Fibroblast of skin of right biceps (primary cell): ENCODE data around the gene SFT2D3.

Experiments
- DNase-seq: peaks from one replicate; pipeline ENCODE4 v3.0.0-alpha.2; 2013

SFT2D3 gene, protein sequence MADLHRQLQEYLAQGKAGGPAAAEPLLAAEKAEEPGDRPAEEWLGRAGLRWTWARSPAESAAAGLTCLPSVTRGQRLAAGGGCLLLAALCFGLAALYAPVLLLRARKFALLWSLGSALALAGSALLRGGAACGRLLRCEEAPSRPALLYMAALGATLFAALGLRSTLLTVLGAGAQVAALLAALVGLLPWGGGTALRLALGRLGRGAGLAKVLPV

DNA sequence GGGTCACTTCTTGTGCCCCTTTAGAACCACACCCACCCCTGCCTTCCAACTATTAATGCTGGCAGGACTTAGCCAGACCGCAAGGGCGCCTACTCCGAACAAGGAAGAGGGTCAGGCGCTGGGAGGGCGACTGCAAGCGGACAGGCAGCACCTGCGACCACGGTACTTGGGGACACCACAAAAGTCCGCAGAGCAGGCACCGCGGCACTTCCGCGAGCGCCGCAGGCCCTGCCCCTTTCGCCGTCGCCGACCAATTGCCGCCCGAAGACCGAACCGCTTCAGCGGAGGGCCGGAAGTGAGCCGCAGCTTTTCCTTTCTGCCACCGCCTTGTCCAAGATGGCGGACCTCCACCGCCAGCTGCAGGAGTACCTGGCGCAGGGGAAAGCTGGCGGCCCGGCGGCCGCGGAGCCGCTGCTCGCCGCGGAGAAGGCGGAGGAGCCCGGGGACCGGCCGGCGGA, at the start of gene SFT2D3:
SFT2D3 (plus strand) TSS at position 305 of the 458 bp plus-strand sequence; CDS start at position 337, 32 bp downstream.
- peak; percentile 90 for DNase-seq

DNA sequence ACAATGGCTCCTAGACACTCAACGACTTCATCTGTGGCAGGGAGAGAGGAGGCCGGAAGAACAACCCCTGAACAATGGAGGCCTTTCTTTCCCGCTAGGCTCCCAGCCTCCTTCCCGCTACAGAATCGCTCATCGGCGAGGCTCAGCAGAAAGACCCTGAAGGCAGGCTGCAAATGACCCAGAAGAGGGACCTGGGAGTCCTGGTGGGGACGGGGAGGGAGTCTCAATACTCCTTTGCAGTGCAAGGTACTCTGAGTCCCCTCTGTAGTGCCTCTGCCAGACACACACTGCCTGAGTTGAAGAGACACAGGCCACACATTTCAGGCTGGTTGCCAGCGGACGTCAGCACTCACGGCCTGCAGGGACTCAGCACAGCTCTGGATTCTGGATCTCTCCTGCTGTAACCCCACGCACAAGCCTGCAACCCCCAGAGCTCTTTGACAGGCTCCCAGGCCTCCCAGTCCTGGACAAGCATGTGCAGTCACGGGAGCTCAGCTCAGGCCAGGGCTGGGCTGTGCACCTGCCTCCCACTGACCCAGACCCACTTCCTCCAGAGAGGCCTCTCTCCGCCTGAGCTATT, 49.2 kb upstream of the SFT2D3 start:
- DNase-seq: no peak

DNA sequence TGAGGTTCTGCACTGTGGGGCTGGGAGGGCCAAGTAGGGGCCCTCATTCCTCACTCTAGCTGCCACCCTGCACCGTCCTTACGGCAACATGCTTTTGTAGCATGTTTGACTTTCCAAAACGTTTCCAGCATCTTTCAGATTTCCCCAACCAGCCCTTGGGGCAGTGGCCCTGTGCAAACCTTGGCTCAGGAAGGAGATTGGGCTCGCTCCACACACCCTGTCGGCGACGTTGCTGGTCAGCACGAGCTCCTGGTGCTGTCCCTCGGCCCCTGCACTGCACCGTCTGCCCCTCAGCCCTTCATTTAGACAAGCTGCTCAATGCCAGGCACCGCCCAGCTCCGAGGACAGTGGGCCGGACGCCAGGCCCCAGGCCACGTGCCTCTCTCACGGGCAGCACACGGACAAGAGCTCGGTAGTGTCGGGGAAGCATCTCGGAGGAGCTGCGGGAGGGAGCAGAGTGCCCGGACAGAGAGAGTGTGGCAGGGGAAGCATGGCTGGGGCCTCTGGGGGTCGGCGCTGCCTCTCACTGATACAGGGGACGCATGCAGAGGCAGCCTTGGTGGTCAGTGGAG, 48.4 kb upstream of the SFT2D3 start:
- no peak for DNase-seq

DNA sequence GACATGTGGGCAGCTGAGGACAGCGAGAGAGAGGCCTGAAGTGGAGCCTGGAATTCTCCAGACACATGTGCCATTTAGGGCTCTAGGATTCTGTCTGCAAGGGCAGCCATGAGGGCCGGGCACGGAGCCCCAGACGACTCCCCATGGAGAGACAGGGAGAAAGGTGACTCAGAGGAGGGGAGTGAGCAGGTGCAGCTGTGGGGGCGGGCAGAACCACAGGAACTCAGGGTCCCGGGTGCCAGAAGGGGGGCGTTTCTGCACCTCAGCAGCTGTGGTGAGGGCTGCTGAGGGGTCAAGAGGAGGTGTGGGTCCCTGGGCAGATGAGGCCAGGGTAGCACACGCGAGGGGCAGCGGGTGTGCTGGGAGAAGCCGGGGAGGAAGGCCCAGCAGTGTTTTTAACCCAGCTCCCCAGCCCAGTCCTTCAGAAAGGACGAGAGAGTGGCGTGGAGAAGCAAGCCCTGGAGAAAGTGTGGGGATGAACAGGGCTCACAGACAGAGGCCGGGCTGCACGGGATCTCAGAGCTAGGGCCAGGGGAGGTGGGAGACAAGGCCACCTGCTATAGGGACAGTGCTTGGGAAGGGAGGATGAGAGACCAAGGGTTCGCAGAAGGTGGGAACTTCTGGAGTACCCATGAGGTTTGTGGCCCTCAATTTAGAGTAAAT, 47.7 kb upstream of the SFT2D3 start:
- no peak for DNase-seq

DNA sequence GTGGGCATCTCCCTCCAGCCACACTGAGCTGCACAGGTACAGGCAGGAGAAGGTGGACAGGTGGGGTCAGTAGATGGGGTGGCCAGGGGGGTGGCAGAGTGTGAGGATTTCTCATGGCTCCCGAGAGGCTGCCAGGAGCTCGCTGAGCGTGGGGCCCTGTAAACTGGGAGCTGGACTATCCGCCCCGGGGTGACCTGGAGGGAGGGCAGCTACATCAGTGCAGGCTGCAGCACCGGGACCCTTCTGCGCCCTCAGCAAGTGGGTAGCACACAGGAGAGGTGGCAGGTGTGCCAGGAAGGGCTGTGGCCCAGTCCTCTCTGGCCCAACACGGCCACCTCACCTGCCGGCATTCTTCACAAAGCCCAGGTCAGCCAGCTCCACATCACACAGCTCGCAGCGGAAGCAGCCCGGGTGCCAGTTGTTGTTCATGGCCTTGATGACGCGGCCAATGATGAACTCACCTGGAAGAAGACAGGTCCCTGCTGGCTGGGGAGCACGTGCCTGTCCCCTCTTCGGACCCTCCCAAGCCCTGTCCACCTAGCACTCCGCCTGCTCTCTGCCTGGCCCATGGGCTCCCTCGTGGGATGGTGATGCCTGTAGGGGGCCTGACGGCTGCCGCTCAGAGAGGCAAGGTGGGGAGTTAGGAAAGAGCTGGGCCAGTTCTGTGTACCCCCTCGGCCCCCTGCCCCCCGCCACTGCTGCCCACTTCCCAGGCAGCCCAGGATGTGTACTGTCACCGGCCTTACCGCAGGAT, 47.0 kb upstream of the SFT2D3 start:
- DNase-seq: no peak

DNA sequence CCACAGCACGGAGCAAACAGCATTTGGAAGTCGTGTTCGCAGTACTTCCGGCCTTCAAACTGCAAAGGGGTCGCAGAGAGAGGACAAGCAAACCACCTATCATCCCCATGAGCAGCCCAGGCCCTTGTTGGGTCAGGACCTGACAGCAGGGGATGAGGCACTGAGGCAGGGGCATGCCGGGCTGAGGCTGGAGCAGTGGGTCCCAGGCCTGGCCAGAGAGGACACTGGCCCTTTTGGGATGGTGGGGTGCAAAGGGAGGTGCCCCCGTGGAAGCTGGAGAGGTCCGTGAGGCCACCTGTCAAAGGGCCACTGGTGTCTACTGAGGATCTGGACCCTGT, 46.5 kb upstream of the SFT2D3 start:
- DNase-seq: no peak

DNA sequence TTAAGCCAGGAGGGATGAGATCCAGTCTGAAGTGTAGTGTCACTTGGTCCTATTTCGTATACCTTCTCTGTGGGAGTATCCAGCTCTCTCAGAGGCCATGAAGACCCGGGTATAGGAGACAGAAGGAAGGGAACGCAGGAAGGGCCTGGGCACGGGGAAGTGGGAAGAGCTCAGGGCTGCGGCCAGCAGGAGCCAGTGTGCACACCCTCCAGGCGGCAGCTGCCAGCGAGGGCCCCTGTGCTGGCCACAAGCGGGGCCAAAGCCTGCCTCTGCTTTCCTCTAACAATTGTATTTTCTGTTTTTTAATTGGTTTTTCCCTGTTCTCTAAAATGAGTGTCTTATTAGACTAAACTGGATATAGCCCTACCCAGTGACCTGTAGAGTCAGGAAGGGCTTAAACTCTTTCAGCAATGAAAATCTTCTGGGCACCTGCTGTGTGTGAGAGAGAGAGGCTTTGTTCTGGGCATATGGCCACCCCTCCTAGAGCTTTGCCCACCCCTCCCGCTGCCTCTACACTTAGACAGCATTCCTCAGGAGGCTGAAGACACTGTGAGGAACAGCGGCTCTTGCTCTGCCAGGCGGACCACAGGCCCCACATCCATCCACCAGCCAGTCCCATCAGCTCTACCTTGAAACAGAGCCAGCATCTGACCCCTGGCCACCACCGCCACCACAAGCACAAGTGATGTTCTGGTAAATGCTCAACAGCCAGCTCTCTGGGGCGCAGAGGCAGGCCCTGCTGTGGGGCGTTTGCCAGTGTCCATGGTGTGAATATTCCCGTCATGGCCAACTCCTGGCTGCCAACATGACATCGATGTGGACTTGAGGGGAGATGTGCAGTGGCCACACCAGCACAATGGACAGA, 45.9 kb upstream of the SFT2D3 start:
- DNase-seq: no peak

DNA sequence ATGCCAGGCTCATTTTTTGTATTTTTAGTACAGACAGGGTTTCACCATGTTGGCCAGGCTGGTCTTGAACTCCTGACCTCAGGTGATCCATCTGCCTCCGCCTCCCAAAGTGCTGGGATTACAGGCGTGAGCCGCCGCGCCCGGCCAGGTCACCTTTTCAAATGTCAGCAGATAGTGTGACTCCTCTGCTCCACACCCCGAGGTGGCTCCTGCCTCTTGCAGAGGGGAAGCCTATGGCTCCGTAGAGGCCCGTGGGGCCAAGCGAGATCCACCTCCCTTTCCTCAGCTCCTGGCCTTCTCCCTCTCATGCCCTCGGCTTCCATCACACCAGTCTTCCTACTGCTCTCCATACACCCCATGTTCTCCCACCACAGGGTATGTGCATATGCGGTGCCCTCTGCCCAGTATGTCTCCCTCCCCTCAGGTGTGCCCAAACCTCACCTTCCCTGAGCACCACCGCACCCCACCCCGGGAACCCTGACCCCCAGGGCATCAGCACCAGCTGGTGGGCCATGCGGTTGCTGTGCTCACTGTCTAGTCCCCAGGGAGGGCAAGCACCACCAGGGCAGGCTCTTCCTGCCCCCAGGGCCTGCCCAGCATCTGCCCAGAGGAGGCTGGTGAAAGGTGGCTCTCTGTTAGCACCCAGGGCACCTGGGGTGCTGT, 44.6 kb upstream of the SFT2D3 start:
- no peak for DNase-seq

DNA sequence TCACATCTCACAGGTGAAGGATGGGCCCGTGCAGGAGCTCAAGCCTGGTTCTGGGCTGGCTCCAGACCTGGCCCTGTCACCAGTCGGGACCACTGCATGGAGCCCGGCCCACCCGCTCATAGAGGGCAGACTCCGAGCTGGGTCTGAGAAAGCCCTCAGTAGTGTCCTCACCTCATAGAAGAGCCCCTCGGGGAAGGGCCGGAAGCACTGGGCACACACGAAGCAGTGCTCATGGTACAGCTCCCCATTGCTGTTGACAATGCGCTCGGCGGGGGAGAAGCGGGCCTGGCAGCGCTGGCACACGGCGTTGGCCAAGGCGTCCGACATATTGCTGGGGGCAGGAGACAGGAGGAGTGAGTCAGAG, 44.1 kb upstream of the SFT2D3 start:
- no peak for DNase-seq

DNA sequence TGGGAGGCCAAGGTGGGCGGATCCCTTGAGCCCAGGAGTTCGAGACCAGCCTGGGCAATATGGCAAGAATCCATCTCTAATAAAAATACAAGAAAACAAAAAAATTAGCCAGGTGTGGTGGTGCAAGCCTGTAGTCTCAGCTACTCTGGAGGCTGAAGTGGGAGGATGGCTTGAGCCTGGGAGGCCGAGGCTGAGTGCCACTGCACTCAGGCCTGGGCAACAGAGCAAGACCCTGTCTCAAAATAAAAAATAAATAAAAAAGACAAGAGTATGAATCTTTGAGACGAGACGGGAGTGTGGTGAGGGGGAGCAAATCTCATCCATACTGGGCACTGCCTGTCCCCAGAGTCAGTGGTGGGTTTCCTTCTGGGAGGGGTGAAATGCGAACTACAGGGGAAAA, 43.2 kb upstream of the SFT2D3 start:
- DNase-seq: no peak

DNA sequence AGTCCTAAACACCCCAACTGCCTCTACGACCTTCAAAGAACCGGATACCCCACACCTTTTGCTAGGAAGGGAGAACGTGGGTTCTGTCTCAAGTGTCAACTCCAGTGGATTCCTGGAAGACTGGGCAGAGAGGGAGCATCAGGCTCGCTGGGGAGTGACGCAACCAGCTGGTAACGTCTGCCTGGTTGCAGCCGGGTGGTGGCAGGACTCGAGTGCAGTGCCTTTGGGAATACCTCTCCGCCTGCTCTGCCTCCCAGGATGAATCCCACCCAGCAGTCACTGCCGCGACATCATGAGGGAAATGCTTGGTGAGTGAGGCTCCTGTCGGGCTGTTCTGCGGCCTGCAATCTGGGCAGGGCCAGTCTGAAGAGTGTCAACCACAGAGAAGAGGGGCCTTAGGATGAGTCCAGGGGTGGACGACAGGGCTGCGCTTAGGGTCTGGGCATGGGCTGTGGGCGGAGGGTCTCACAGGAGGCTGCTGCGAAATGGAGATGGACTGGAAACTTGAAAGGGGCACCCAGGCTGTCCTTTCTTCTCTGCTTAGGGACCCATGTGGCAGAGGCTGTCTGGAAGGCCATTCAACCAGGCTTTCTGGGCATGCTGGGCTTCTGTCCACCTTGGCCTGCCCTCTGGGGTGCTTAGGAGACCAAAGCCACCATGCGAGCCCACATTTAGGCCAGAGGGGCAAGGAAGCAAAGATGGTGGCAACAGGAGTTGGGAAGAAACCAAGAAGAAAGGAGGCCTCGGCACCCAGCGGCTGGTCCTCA, 42.5 kb upstream of the SFT2D3 start:
- DNase-seq: no peak

DNA sequence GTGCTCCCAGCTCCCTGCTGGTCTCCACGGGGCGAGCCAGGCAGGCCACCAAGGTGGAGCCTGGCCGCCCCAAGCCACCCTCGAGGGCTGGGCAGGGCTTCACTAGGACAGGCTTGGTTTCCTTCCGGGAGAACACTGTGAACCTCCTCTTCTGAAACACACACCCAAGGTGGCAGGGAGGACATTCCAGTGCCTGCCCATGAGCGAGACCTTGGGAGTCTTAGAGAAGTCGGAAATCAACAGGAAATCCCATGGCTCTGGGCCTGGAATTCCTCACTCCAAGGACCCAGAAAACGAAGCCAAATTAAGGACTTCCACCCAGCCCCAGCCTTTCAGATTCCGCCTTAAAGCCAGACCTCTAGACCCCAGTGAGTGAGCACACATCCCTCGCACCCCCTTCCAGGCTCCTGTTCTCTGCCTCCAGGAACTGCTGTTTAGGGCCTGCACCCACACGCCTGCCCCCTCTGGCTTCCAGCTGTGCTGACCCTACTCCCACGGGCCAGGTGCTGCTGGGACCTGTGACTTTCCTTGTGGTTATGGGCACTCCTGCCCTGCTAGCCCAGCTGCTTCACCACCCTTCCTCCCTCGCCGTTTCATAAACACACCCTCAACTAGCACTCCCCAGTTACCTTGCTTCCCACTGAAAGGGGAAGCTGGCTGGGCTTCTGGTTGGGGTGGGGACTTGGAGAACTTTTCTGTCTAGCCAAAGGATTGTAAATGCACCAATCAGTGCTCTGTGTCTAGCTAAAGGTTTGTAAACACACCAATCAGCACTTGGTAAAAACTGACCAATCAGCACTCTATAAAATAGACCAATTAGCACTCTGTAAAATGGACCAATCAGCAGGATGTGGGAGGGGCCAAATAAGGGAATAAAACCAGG, 41.6 kb upstream of the SFT2D3 start:
- no peak for DNase-seq

DNA sequence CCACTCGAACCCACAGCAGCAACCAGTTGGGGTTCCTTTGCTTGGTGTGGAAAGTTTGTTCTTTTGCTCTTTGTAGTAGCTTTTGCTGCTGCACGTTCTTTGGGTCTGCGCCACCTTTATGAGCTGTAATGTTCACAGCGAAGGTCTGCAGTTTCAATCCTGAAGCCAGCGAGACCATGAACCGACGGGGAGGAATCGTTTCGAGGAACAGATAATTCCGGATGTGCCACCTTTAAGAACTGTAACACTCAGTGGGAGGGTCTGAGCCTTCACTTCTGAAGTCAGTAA, 41.1 kb upstream of the SFT2D3 start:
- no peak for DNase-seq

DNA sequence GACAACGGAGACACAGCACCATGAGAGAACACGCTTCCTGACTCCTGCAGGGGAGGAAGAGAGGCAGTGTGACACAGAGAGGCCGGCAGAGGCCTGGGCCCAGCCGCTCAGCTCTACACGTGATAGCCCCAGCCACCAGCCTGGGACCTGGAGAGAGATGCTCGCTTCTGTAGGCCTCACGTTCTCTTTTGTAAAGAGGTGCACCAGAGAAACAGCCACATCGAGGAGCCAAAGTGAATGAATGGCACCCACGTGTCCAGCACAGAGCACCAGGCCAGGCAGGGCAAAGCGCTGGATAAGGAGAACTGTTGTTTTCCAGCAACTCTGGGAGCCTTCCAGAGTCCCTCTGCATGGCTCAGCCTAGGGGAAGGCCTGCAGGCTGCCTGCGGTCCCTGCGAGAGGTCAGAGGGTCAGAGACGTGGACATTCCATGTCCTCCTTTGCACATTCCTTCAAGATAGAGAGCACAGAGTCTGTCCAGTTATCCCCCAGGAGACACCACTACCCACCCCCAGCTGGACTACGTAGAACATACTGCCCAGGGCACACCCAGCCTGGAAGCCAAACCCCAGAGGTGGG, 40.1 kb upstream of the SFT2D3 start:
- no peak for DNase-seq

DNA sequence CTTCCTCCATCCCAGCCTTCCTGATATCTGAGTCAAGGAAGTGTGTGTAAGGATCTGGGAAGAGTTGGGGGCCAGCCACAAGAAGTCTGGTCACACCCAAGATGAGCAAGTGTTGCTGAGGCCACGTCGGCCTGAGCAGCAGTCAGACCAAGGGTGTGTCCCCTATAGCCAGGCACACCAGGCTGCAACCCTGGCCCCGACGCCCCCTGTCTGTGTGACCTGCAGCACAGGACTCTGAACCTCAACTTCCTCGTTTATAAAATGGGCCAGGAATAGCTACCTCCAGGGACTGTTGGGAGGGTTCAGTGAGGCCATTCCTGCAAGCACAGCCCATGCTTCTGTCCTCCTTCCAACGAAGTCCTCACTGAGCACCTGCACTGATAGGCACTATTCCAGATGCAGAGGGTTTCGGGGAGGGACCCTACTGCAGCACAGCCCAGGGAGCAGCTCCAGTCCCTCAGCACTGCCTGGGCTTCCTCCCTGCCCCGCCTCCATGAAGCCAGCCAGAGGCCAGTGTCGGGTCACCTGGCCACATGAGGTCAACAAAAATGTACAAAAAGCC, 39.3 kb upstream of the SFT2D3 start:
- peak; percentile 15 for DNase-seq

DNA sequence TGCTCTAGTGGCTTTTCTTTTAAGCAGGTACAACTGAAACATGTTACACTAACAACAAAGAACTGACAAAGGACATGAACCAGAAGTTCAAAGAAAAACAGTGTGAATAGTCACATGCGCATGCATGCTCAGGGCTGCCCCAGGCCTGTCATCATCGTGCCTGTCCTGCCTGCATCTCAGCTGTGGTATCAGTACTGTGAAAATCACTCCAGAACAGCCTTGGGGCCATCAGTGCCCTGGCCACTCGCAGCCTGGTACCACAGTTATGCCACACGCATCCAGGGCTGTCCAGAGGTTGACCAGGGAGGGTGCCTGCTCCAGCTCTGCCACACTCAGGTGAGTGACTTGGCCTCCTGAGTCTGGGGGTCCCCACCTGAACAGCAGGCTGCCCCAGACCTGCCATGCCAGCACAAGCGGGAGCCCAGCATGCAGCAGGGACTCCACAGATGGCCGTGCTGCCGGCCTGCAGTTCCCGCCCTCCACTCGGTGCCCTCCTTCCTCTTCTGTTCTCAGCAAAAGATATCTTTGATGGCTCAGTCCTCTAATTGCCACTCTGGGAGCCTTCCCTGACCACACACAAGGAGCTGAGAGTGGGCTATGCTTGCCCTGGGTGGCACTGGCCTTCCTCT, 38.2 kb upstream of the SFT2D3 start:
- DNase-seq: no peak

DNA sequence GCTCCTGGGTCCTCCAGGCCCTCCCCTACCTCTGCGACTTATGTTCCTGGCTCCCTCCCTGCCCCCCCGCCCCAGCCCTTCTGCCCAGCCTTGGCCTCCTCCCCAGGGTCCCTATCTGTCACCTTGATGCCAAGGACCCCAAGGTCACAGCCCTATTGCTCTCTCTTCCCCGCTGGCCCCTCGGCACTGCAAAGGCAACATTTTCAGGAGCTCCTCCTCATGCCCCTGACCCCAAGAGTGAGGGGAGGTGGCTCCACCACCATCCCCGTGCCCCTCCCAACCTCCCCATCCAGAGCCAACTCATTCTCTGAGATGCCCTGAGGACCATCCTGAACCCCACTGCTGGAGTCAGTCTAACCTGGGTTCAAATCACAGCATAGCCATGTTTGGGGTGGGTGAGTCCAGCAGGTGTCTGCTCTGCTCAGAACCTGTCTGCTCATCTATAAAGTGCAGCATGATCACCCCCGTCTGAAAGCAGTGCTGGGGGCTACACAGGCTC, 37.7 kb upstream of the SFT2D3 start:
- DNase-seq: no peak

DNA sequence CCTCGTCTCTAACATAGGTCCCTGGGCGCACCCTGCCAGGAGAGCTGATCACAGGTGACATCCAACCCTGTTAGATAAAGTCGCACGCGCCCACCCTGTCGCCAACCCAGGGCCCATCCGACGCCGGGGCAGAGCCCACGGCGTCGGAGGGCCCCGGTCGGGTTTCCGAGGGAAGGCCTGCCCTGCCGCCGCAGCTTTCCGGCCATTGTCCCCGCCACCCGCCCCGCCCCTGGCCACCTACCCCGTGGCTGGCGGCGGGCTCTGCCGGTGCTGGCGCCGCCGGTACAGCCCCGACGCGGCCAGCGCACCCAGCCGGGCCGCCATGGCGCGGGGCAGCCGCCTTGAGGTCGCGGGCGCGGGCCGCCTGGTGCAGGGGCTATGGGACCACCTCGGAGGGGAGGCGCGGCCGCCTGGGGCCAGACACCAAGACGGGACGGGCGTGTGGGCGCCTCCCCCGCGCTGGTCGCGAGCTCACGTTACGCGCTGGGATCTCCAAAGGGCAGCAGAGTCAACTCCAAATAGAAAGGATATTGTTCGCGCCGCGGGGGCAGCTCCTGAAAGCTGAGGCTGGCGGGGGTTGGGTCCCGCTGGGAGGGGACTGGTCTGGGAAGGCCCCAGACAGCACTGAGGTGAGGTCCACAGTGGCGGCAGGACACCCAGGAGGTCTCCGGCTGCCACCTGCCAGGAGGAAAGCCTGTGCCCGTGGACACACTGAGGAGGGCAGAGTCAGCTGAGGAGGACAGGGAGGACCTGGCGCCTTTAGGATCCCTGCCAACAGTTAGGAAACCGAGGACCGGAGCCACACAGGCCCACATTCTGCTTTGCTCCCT, 37.0 kb upstream of the SFT2D3 start:
- no peak for DNase-seq
